GM18951 (cell line): Measurements from ENCODE around the gene JAZF1.

Source experiments
- POLR2A ChIP-seq: IDR thresholded peaks from 4 replicates; pipeline ENCODE4 v1.6.1; 2011; ENCODE audit warnings: mild to moderate bottlenecking; ENCODE audit not compliant: insufficient read length, insufficient read depth; ENCODE audit errors: extremely low read depth
- in situ Hi-C: fragments of 300-500 bp; cut with MboI; formaldehyde crosslinking; loops from one replicate; pipeline ENCODE4 v1.12.0; 2022; ENCODE audit warnings: low sequenced_read_pairs, mixed read lengths, inconsistent platforms; ENCODE audit not compliant: unreplicated experiment

JAZF1 gene

GRCh38 chr7:28180364-28181147, at the start of gene JAZF1:
JAZF1 (minus strand) TSS chr7:28180795.
- TF ChIP-seq POLR2A, result no peak
- in situ Hi-C loops, result no loop called here

- TF ChIP-seq POLR2A, result no peak
- in situ Hi-C loops, result no loop called here
Measured at GRCh38 chr7:28230261-28230660, 49.7 kb upstream of the JAZF1 start.

GRCh38 chr7:28228396-28228795, 47.8 kb upstream of the JAZF1 start:
- in situ Hi-C loops, result no loop called here
- no peak for TF ChIP-seq POLR2A

- TF ChIP-seq POLR2A, result no peak
- in situ Hi-C loops, result no loop called here
Measured at GRCh38 chr7:28226003-28226402, 45.4 kb upstream of the JAZF1 start.

- no peak for TF ChIP-seq POLR2A
- in situ Hi-C loops, result no loop called here
Measured at GRCh38 chr7:28225576-28225975, 45.0 kb upstream of the JAZF1 start.

GRCh38 chr7:28224675-28225074, 44.1 kb upstream of the JAZF1 start:
- in situ Hi-C loops, result no loop called here
- TF ChIP-seq POLR2A, result no peak

GRCh38 chr7:28224172-28224571, 43.6 kb upstream of the JAZF1 start:
- in situ Hi-C loops, result no loop called here
- TF ChIP-seq POLR2A, result no peak

GRCh38 chr7:28222636-28223035, 42.0 kb upstream of the JAZF1 start:
- TF ChIP-seq POLR2A, result no peak
- in situ Hi-C loops, result no loop called here

- no peak for TF ChIP-seq POLR2A
- in situ Hi-C loops, result no loop called here
Measured at GRCh38 chr7:28219793-28220192, 39.2 kb upstream of the JAZF1 start.

- in situ Hi-C loops, result no loop called here
- TF ChIP-seq POLR2A, result no peak
Measured at GRCh38 chr7:28217143-28217542, 36.5 kb upstream of the JAZF1 start.

GRCh38 chr7:28211006-28211405, 30.4 kb upstream of the JAZF1 start:
- no peak for TF ChIP-seq POLR2A
- in situ Hi-C loops, result no loop called here

GRCh38 chr7:28208506-28208905, 27.9 kb upstream of the JAZF1 start:
- no peak for TF ChIP-seq POLR2A
- in situ Hi-C loops, result no loop called here

GRCh38 chr7:28207486-28208158, 27.0 kb upstream of the JAZF1 start:
- no peak for TF ChIP-seq POLR2A
- in situ Hi-C loops, result no loop called here

GRCh38 chr7:28205506-28205905, 24.9 kb upstream of the JAZF1 start:
- no peak for TF ChIP-seq POLR2A
- in situ Hi-C loops, result no loop called here

- no peak for TF ChIP-seq POLR2A
- in situ Hi-C loops, result no loop called here
Measured at GRCh38 chr7:28203508-28204240, 23.1 kb upstream of the JAZF1 start.
